Measurements from ENCODE around the gene ZNF398. TPM values are rescaled to one million over a fixed set of nuclear protein-coding genes. Genes with fewer than 3 reads are reported as not detected.

The ZNF398 gene
- total and polyA plus RNA-seq, 10 donors = 1.6 to 23.7 (median 15.6) TPM

- intact Hi-C loops (cut with DNase I; ENCODE audit: low total_unique reads) = no loop called here
- Histone ChIP-seq H3K4me3 (no peak overlapping the region), H3K4me1 (peaks cover 0 to 9% (median 0%) of the 10 kb centered on the region in 6 donors), H3K36me3 (peaks cover 2 to 99% (median 73%) of the 10 kb centered on the region in 6 donors), H3K9me3 (no peaks in the 10 kb centered on the region), H3K27ac (peak overlapping the region in 7 of 8 donors; percentile 27 to 77 (median 70)), H3K27me3 (replicated peaks in 1 of 7) (no peaks in the 10 kb centered on the region)
- TF ChIP-seq CTCF (IDR thresholded peaks at IDR 0.05 in 8 of 11, conservative IDR thresholded peaks at IDR 0.05 in 3 of 11) (no peak), POLR2A (IDR thresholded peaks at IDR 0.05) (no peak), POLR2AphosphoS5 (IDR thresholded peaks at IDR 0.05) (no peak)
- DNase-seq = no peak
- 61 to 82% (median 78%) methylated on average over 9 of the region's 9 CpGs for WGBS, 5 donors
Observed at GRCh38 chr7:149171892-149172533, 24.8 kb downstream of the ZNF398 start.

GRCh38 chr7:149172534-149172920 lies 25.3 kb downstream of the ZNF398 start:
- Histone ChIP-seq H3K4me3 (no peak overlapping the region), H3K9me3 (no peaks in the 10 kb centered on the region), H3K4me1 (peaks cover 0 to 9% (median 0%) of the 10 kb centered on the region in 6 donors), H3K36me3 (peaks cover 2 to 99% (median 73%) of the 10 kb centered on the region in 6 donors), H3K27me3 (replicated peaks in 1 of 7) (no peaks in the 10 kb centered on the region), H3K27ac (peak overlapping the region in 7 of 8 donors; percentile 27 to 77 (median 70))
- DNase-seq = no peak
- no peak for TF ChIP-seq POLR2AphosphoS5 (IDR thresholded peaks at IDR 0.05)
- TF ChIP-seq POLR2A (IDR thresholded peaks at IDR 0.05) = no peak
- TF ChIP-seq CTCF (IDR thresholded peaks at IDR 0.05 in 8 of 11, conservative IDR thresholded peaks at IDR 0.05 in 3 of 11) = no peak
- intact Hi-C loops (cut with DNase I; ENCODE audit: low total_unique reads) = no loop called here
- 62 to 79% (median 65%) methylated on average over 1 of the region's 1 CpG for WGBS, 5 donors

GRCh38 chr7:149175150-149175549 lies 27.9 kb downstream of the ZNF398 start:
- Histone ChIP-seq H3K9me3 (no peaks in the 10 kb centered on the region), H3K27ac (no peak overlapping the region), H3K27me3 (replicated peaks in 1 of 7) (no peaks in the 10 kb centered on the region), H3K4me1 (peaks cover 0 to 9% (median 0%) of the 10 kb centered on the region in 6 donors), H3K36me3 (peaks cover 2 to 99% (median 74%) of the 10 kb centered on the region in 6 donors), H3K4me3 (no peak overlapping the region)
- no peak for TF ChIP-seq POLR2AphosphoS5 (IDR thresholded peaks at IDR 0.05)
- no peak for TF ChIP-seq POLR2A (IDR thresholded peaks at IDR 0.05)
- TF ChIP-seq CTCF (IDR thresholded peaks at IDR 0.05 in 8 of 11, conservative IDR thresholded peaks at IDR 0.05 in 3 of 11) = no peak
- intact Hi-C loops (cut with DNase I; ENCODE audit: low total_unique reads) = no loop called here
- DNase-seq = no peak
- WGBS, 5 donors = 91 to 99% (median 94%) methylated on average over 2 of the region's 2 CpGs

- H3K4me1 ChIP-seq = peaks cover 0 to 9% (median 3%) of the 10 kb centered on the region in 6 donors
- no peak overlapping the region for H3K4me3 ChIP-seq
- intact Hi-C loops (cut with DNase I; ENCODE audit: low total_unique reads) = no loop called here
- H3K9me3 ChIP-seq = no peaks in the 10 kb centered on the region
- TF ChIP-seq POLR2AphosphoS5 (IDR thresholded peaks at IDR 0.05) = peak in 1 of 3 donors; percentile 39
- TF ChIP-seq CTCF (IDR thresholded peaks at IDR 0.05 in 8 of 11, conservative IDR thresholded peaks at IDR 0.05 in 3 of 11) = no peak
- H3K36me3 ChIP-seq = peaks cover 2 to 86% (median 57%) of the 10 kb centered on the region in 6 donors
- no peaks in the 10 kb centered on the region for H3K27me3 ChIP-seq (replicated peaks in 1 of 7)
- H3K27ac ChIP-seq = no peak overlapping the region
- no peak for DNase-seq
- 96 to 98% (median 98%) methylated on average over 14 to 19 of the region's 19 CpGs for WGBS, 5 donors
Observed at GRCh38 chr7:149179241-149179640, 32.0 kb downstream of the ZNF398 start.
